Stimulated activated naive CD4-positive, alpha-beta T cell treated with Interleukin-2 at 50 U/mL for 16 hours (primary cell): ENCODE measurements around the gene RASL10B.
"Not testable (repeated sequence)": the region's sequence is repeated elsewhere in the genome, so short reads cannot be mapped to it uniquely, and the experiment has no call there.

Experiments
- DNase-seq: peaks from one replicate; lab custom pipeline; 2025; lab: John Stamatoyannopoulos, UW

RASL10B gene

GRCh38 chr17:35742896-35743477, 11.5 kb downstream of the RASL10B start:
- DNase-seq = no peak

- no peak for DNase-seq
Measured at GRCh38 chr17:35743626-35744328, 12.3 kb downstream of the RASL10B start.

- DNase-seq = no peak
Measured at GRCh38 chr17:35744830-35745229, 13.4 kb downstream of the RASL10B start.

- no peak for DNase-seq
Measured at GRCh38 chr17:35745246-35745645, 13.8 kb downstream of the RASL10B start.

- no peak for DNase-seq
Measured at GRCh38 chr17:35745749-35746320, 14.4 kb downstream of the RASL10B start.

GRCh38 chr17:35747540-35748017, 16.1 kb downstream of the RASL10B start:
- peak; percentile 62 for DNase-seq

GRCh38 chr17:35748341-35748841, 17.0 kb downstream of the RASL10B start:
- no peak for DNase-seq

- DNase-seq = no peak
Measured at GRCh38 chr17:35748979-35749378, 17.5 kb downstream of the RASL10B start.

- no peak for DNase-seq
Measured at GRCh38 chr17:35749560-35750412, 18.3 kb downstream of the RASL10B start.

- no peak for DNase-seq
Measured at GRCh38 chr17:35750526-35751395, 19.3 kb downstream of the RASL10B start.

GRCh38 chr17:35751541-35751940, 20.1 kb downstream of the RASL10B start:
- not testable (repeated sequence) for DNase-seq

- no peak for DNase-seq
Measured at GRCh38 chr17:35752471-35752870, 21.0 kb downstream of the RASL10B start.

GRCh38 chr17:35752945-35753764, 21.7 kb downstream of the RASL10B start, which contains the start of gene GAS2L2:
TSS of gene GAS2L2 (minus strand) at chr17:35753239. CDS start at chr17:35752850, 389 bp downstream.
- DNase-seq = no peak

GRCh38 chr17:35757243-35757642, 25.8 kb downstream of the RASL10B start:
- DNase-seq = no peak

- no peak for DNase-seq
Measured at GRCh38 chr17:35760587-35760986, 29.1 kb downstream of the RASL10B start, which contains the start of gene C17orf50. TSS of gene C17orf50 (plus strand) at chr17:35760887. CDS start at chr17:35760942, 55 bp downstream.

GRCh38 chr17:35761601-35762000, 30.2 kb downstream of the RASL10B start:
- DNase-seq = no peak

- DNase-seq = no peak
Measured at GRCh38 chr17:35763767-35764122, 32.3 kb downstream of the RASL10B start.

- peak; percentile 82 for DNase-seq
Measured at GRCh38 chr17:35764123-35764991, 32.9 kb downstream of the RASL10B start.

GRCh38 chr17:35765086-35765710, 33.8 kb downstream of the RASL10B start:
- no peak for DNase-seq
